ENCODE measurements around the gene FTL.

FTL gene

GRCh38 chr19:48946463-48947257 is 18.4 kb upstream of the FTL start:
- Histone ChIP-seq H2BK15ac (replicated peaks; ENCODE audit: low read depth) (no peak overlapping the region), H4K5ac (ENCODE audit: low read length) (no peak overlapping the region), H3K56ac (ENCODE audit: low read length) (no peak overlapping the region), H3K4ac (ENCODE audit: low read depth, low read length) (no peak overlapping the region), H2BK120ac (ENCODE audit: low read depth, low read length) (no peak overlapping the region), H3K23ac (ENCODE audit: low read length) (no peak overlapping the region), H3K4me2 (ENCODE audit: low read length) (no peak overlapping the region), H3K4me1 (ENCODE audit: control insufficient read depth, low read depth, low read length) (no peaks in the 10 kb centered on the region), H3K27me3 (ENCODE audit: insufficient read depth, low read length, poor library complexity) (no peaks in the 10 kb centered on the region), H2BK5ac (ENCODE audit: low read length) (no peak overlapping the region), H2AK5ac (ENCODE audit: low read length) (no peak overlapping the region), H3K4me3 (ENCODE audit: low read length) (no peak overlapping the region), H4K8ac (ENCODE audit: low read depth, low read length) (no peak overlapping the region), H3K79me2 (ENCODE audit: control insufficient read depth, insufficient read depth, low read length) (no peaks in the 10 kb centered on the region), H3K27ac (ENCODE audit: low read depth, low read length) (no peak overlapping the region), H3K36me3 (ENCODE audit: control insufficient read depth, insufficient read depth, low read length) (no peaks in the 10 kb centered on the region), H3K9ac (ENCODE audit: low read length) (no peak overlapping the region), H3K79me1 (ENCODE audit: low read length) (no peaks in the 10 kb centered on the region), H3K18ac (ENCODE audit: low read length) (no peak overlapping the region)
- WGBS (ENCODE audit: extremely low coverage, insufficient coverage, low lambda C conversion rate): no CpG with 5 or more reads among the region's 9 CpGs
- no peak for DNase-seq

GRCh38 chr19:48947258-48947542 is 17.9 kb upstream of the FTL start:
- Histone ChIP-seq H3K36me3 (ENCODE audit: control insufficient read depth, insufficient read depth, low read length) (no peaks in the 10 kb centered on the region), H2AK5ac (ENCODE audit: low read length) (no peak overlapping the region), H3K4me2 (ENCODE audit: low read length) (no peak overlapping the region), H2BK5ac (ENCODE audit: low read length) (no peak overlapping the region), H3K23ac (ENCODE audit: low read length) (no peak overlapping the region), H3K4ac (ENCODE audit: low read depth, low read length) (no peak overlapping the region), H3K79me2 (ENCODE audit: control insufficient read depth, insufficient read depth, low read length) (no peaks in the 10 kb centered on the region), H3K27ac (ENCODE audit: low read depth, low read length) (no peak overlapping the region), H2BK15ac (replicated peaks; ENCODE audit: low read depth) (no peak overlapping the region), H3K9ac (ENCODE audit: low read length) (no peak overlapping the region), H3K27me3 (ENCODE audit: insufficient read depth, low read length, poor library complexity) (no peaks in the 10 kb centered on the region), H3K4me3 (ENCODE audit: low read length) (no peak overlapping the region), H3K4me1 (ENCODE audit: control insufficient read depth, low read depth, low read length) (no peaks in the 10 kb centered on the region), H3K79me1 (ENCODE audit: low read length) (no peaks in the 10 kb centered on the region), H2BK120ac (ENCODE audit: low read depth, low read length) (no peak overlapping the region), H3K56ac (ENCODE audit: low read length) (no peak overlapping the region), H4K8ac (ENCODE audit: low read depth, low read length) (no peak overlapping the region), H4K5ac (ENCODE audit: low read length) (no peak overlapping the region), H3K18ac (ENCODE audit: low read length) (no peak overlapping the region)
- DNase-seq: no peak
- WGBS (ENCODE audit: extremely low coverage, insufficient coverage, low lambda C conversion rate): no CpG with 5 or more reads among the region's 3 CpGs

GRCh38 chr19:48950159-48950558 is 14.9 kb upstream of the FTL start:
- Histone ChIP-seq H3K79me2 (ENCODE audit: control insufficient read depth, insufficient read depth, low read length) (no peaks in the 10 kb centered on the region), H3K27ac (ENCODE audit: low read depth, low read length) (no peak overlapping the region), H3K79me1 (ENCODE audit: low read length) (no peaks in the 10 kb centered on the region), H2BK5ac (ENCODE audit: low read length) (no peak overlapping the region), H3K4me1 (ENCODE audit: control insufficient read depth, low read depth, low read length) (no peaks in the 10 kb centered on the region), H3K18ac (ENCODE audit: low read length) (no peak overlapping the region), H3K36me3 (ENCODE audit: control insufficient read depth, insufficient read depth, low read length) (no peaks in the 10 kb centered on the region), H3K9ac (ENCODE audit: low read length) (no peak overlapping the region), H3K4me2 (ENCODE audit: low read length) (no peak overlapping the region), H4K8ac (ENCODE audit: low read depth, low read length) (no peak overlapping the region), H3K4ac (ENCODE audit: low read depth, low read length) (no peak overlapping the region), H3K56ac (ENCODE audit: low read length) (no peak overlapping the region), H2BK120ac (ENCODE audit: low read depth, low read length) (no peak overlapping the region), H2AK5ac (ENCODE audit: low read length) (no peak overlapping the region), H3K4me3 (ENCODE audit: low read length) (no peak overlapping the region), H3K27me3 (ENCODE audit: insufficient read depth, low read length, poor library complexity) (no peaks in the 10 kb centered on the region), H2BK15ac (replicated peaks; ENCODE audit: low read depth) (no peak overlapping the region), H4K5ac (ENCODE audit: low read length) (no peak overlapping the region), H3K23ac (ENCODE audit: low read length) (no peak overlapping the region)
- WGBS (ENCODE audit: extremely low coverage, insufficient coverage, low lambda C conversion rate): no CpG with 5 or more reads among the region's 3 CpGs
- DNase-seq: no peak

GRCh38 chr19:48950830-48951519 is 14.1 kb upstream of the FTL start:
- Histone ChIP-seq H2BK15ac (replicated peaks; ENCODE audit: low read depth) (no peak overlapping the region), H3K18ac (ENCODE audit: low read length) (no peak overlapping the region), H3K27ac (ENCODE audit: low read depth, low read length) (no peak overlapping the region), H3K79me2 (ENCODE audit: control insufficient read depth, insufficient read depth, low read length) (peaks cover 7% of the 10 kb centered on the region), H2BK120ac (ENCODE audit: low read depth, low read length) (no peak overlapping the region), H3K4me3 (ENCODE audit: low read length) (no peak overlapping the region), H4K5ac (ENCODE audit: low read length) (no peak overlapping the region), H4K8ac (ENCODE audit: low read depth, low read length) (no peak overlapping the region), H3K9ac (ENCODE audit: low read length) (no peak overlapping the region), H3K4me1 (ENCODE audit: control insufficient read depth, low read depth, low read length) (peaks cover 2% of the 10 kb centered on the region), H3K23ac (ENCODE audit: low read length) (no peak overlapping the region), H3K79me1 (ENCODE audit: low read length) (peaks cover 7% of the 10 kb centered on the region), H3K27me3 (ENCODE audit: insufficient read depth, low read length, poor library complexity) (no peaks in the 10 kb centered on the region), H3K4me2 (ENCODE audit: low read length) (no peak overlapping the region), H3K36me3 (ENCODE audit: control insufficient read depth, insufficient read depth, low read length) (peaks cover 2% of the 10 kb centered on the region), H2AK5ac (ENCODE audit: low read length) (no peak overlapping the region), H3K56ac (ENCODE audit: low read length) (no peak overlapping the region), H2BK5ac (ENCODE audit: low read length) (no peak overlapping the region), H3K4ac (ENCODE audit: low read depth, low read length) (no peak overlapping the region)
- WGBS (ENCODE audit: extremely low coverage, insufficient coverage, low lambda C conversion rate): no CpG with 5 or more reads among the region's 9 CpGs
- no peak for DNase-seq

- Histone ChIP-seq H3K9ac (ENCODE audit: low read length) (no peak overlapping the region), H2BK15ac (replicated peaks; ENCODE audit: low read depth) (no peak overlapping the region), H3K27ac (ENCODE audit: low read depth, low read length) (no peak overlapping the region), H3K23ac (ENCODE audit: low read length) (no peak overlapping the region), H3K79me1 (ENCODE audit: low read length) (peaks cover 14% of the 10 kb centered on the region), H3K4me3 (ENCODE audit: low read length) (no peak overlapping the region), H2AK5ac (ENCODE audit: low read length) (no peak overlapping the region), H3K79me2 (ENCODE audit: control insufficient read depth, insufficient read depth, low read length) (peaks cover 10% of the 10 kb centered on the region), H2BK5ac (ENCODE audit: low read length) (no peak overlapping the region), H4K5ac (ENCODE audit: low read length) (no peak overlapping the region), H3K4ac (ENCODE audit: low read depth, low read length) (no peak overlapping the region), H3K18ac (ENCODE audit: low read length) (no peak overlapping the region), H3K56ac (ENCODE audit: low read length) (no peak overlapping the region), H3K4me1 (ENCODE audit: control insufficient read depth, low read depth, low read length) (peaks cover 2% of the 10 kb centered on the region), H3K27me3 (ENCODE audit: insufficient read depth, low read length, poor library complexity) (no peaks in the 10 kb centered on the region), H3K4me2 (ENCODE audit: low read length) (no peak overlapping the region), H3K36me3 (ENCODE audit: control insufficient read depth, insufficient read depth, low read length) (peaks cover 8% of the 10 kb centered on the region), H4K8ac (ENCODE audit: low read depth, low read length) (no peak overlapping the region), H2BK120ac (ENCODE audit: low read depth, low read length) (no peak overlapping the region)
- no CpG with 5 or more reads among the region's 4 CpGs for WGBS (ENCODE audit: extremely low coverage, insufficient coverage, low lambda C conversion rate)
- no peak for DNase-seq
Measured at GRCh38 chr19:48953141-48953540, 12.0 kb upstream of the FTL start.
